Gastrocnemius medialis (tissue), 4 donors: ENCODE data around the gene TRA2B. TPM values are rescaled to one million over a fixed set of nuclear protein-coding genes. Genes with fewer than 3 reads are reported as not detected.
A peak's percentile ranks its signal among the peaks of the same experiment; 100 is the strongest.
"Not testable (repeated sequence)": the region's sequence is repeated elsewhere in the genome, so short reads cannot be mapped to it uniquely, and the experiment has no call there.

Experiments used
- ATAC-seq, 2 donors: fragments of 150-250 bp; one replicate each; pipeline ENCODE4 v1.9.1; 2016
- DNase-seq, 2 donors: peaks; one replicate each; pipeline ENCODE4 v3.0.0-alpha.2; 2019
- H3K27ac ChIP-seq, 4 donors: fragments of 200-600 bp; sonication (generic); 1 replicate in 1 of 4; 2 replicates in 3 of 4; pipeline ENCODE4 v1.5.1; 2016 to 2018; ENCODE audit warnings: mild to moderate bottlenecking in 2 of 4, moderate library complexity in 1 of 4
- H3K27me3 ChIP-seq, 3 donors: fragments of 200-600 bp; sonication (generic) in 2 of 3; 1 replicate in 1 of 3; 2 replicates in 2 of 3; pipeline versions ENCODE4 v1.5.1 to v1.6.0; 2016 to 2019; ENCODE audit warnings: mild to moderate bottlenecking in 1 of 3, moderate library complexity in 1 of 3
- H3K36me3 ChIP-seq, 2 donors: fragments of 200-600 bp; sonication (generic) in 1 of 2; one replicate each; pipeline ENCODE4 v1.5.1; 2017 to 2018
- H3K4me1 ChIP-seq, 2 donors: fragments of 200-600 bp; sonication (generic) in 1 of 2; one replicate each; pipeline ENCODE4 v1.5.1; 2016 to 2017; ENCODE audit warnings: mild to moderate bottlenecking in 2 of 2
- H3K4me3 ChIP-seq, 4 donors: fragments of 200-600 bp; sonication (generic) in 3 of 4; 1 replicate in 1 of 4; 2 replicates in 3 of 4; pipeline ENCODE4 v1.5.1; 2016 to 2019; ENCODE audit warnings: mild to moderate bottlenecking in 2 of 4
- H3K9me3 ChIP-seq, 3 donors: fragments of 200-600 bp; sonication (generic) in 2 of 3; 1 replicate in 1 of 3; 2 replicates in 2 of 3; pipeline ENCODE4 v1.5.1; 2016 to 2019
- CTCF ChIP-seq, 5 experiments: fragments of 450-650 bp in 3 of 5; fragments of 200-600 bp in 2 of 5; sonication (generic) in 2 of 5; IDR thresholded peaks in 4 of 5; conservative IDR thresholded peaks in 1 of 5; 1 replicate in 4 of 5; 2 replicates in 1 of 5; pipeline ENCODE4 v1.5.1; 2016 to 2019; ENCODE audit warnings: antibody characterized with exemption in 5 of 5, mild to moderate bottlenecking in 3 of 5, moderate library complexity in 3 of 5
- POLR2A ChIP-seq, 2 donors: fragments of 450-650 bp; IDR thresholded peaks; one replicate each; pipeline ENCODE4 v1.6.1; 2017; ENCODE audit warnings: antibody characterized with exemption in 2 of 2, mild to moderate bottlenecking in 2 of 2, moderate library complexity in 2 of 2
- in situ Hi-C, 4 donors: fragments of 200-750 bp; cut with MboI; loops; one replicate each; pipeline versions ENCODE4 v1.15.0 to v1.8.0; 2017; ENCODE audit warnings: low sequenced_read_pairs in 4 of 4
- intact Hi-C: fragments of 100-400 bp; cut with DNase I; formaldehyde crosslinking; loops from one replicate; pipeline ENCODE4 v1.15.1; 2023; ENCODE audit warnings: low total_unique reads
- total RNA-seq, 4 donors: library from RNA; depleted of rRNA; stranded (reverse); fragments of >200 nt; gene quantifications; one replicate each; pipeline versions ENCODE4 v1.1.0 to v1.2.3, GENCODE V29; 2016

TRA2B gene
- total RNA-seq, 4 donors from 2014 or later = 57.5 to 234 (median 65.1) TPM

- Histone ChIP-seq H3K4me1 (peaks cover 2 to 5% of the 10 kb centered on the region in 2 donors), H3K27me3 (no peaks in the 10 kb centered on the region), H3K27ac (peak overlapping the region in 2 of 4 donors; percentile 6 to 36), H3K4me3 (no peak overlapping the region), H3K9me3 (no peaks in the 10 kb centered on the region), H3K36me3 (peaks cover 0 to 63% of the 10 kb centered on the region in 2 donors)
- DNase-seq (no peak), ATAC-seq (no peak)
- in situ Hi-C loops (no loop called here), intact Hi-C loops (no loop called here)
- TF ChIP-seq CTCF (IDR thresholded peaks at IDR 0.05 in 4 of 5, conservative IDR thresholded peaks at IDR 0.05 in 1 of 5) = no peak
Measured at GRCh38 chr3:185915642-185916041, 22.2 kb downstream of the TRA2B start.

DNA sequence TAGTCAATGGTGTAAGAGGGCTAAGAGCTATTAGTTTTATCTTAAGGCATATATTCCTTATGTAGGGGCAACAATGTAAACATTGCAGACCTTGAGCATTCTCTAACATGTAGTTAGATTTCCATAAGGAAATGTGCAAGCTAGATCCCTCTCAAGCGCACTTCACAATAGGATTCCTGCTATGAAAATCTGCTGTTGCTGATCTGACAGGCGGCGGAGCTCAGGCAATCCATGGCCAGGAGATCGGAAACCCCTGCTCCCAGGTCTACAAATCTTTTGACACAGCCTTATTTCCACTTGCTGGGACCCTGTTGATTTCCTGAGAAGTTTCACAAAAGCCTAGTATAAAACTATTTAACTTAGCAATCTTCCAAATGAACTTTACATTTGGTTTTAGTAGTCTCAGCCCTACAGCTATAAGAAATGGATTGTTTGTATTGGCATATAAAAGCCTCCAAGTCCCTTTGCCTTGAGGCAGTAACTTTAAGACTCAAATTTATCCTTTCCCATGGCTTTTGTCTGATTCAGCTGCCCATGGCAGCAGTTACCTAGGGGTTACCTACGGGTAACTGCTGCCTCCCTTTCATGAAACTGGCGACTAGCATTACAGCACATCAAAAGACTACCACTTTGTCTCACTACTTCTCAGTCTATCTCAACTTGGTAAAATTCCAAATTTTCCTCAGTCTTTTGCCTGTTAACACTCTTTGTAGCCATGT is 22.7 kb downstream of the TRA2B start:
- no peaks in the 10 kb centered on the region for H3K27me3 ChIP-seq
- intact Hi-C loops = no loop called here
- no peak for TF ChIP-seq POLR2A (IDR thresholded peaks at IDR 0.05)
- TF ChIP-seq CTCF (IDR thresholded peaks at IDR 0.05 in 4 of 5, conservative IDR thresholded peaks at IDR 0.05 in 1 of 5) = no peak
- H3K27ac ChIP-seq = peak overlapping the region in 3 of 4 donors; percentile 6 to 58 (median 6)
- peaks cover 2 to 5% of the 10 kb centered on the region in 2 donors for H3K4me1 ChIP-seq
- H3K36me3 ChIP-seq = peaks cover 0 to 57% of the 10 kb centered on the region in 2 donors
- H3K9me3 ChIP-seq = no peaks in the 10 kb centered on the region
- no peak for DNase-seq
- ATAC-seq = no peak
- H3K4me3 ChIP-seq = no peak overlapping the region
- in situ Hi-C loops = no loop called here

GRCh38 chr3:185912929-185913901 is 24.6 kb downstream of the TRA2B start:
- Histone ChIP-seq H3K9me3 (no peaks in the 10 kb centered on the region), H3K36me3 (peaks cover 0 to 38% of the 10 kb centered on the region in 2 donors), H3K4me3 (no peak overlapping the region), H3K27me3 (no peaks in the 10 kb centered on the region), H3K4me1 (peaks cover 2 to 5% of the 10 kb centered on the region in 2 donors), H3K27ac (peak overlapping the region in 1 of 4 donors; percentile 58)
- DNase-seq = no peak
- in situ Hi-C loops (no loop called here), intact Hi-C loops (no loop called here)
- TF ChIP-seq CTCF (IDR thresholded peaks at IDR 0.05 in 4 of 5, conservative IDR thresholded peaks at IDR 0.05 in 1 of 5) (no peak), POLR2A (IDR thresholded peaks at IDR 0.05) (no peak)
- no peak for ATAC-seq

GRCh38 chr3:185912512-185912911 is 25.3 kb downstream of the TRA2B start:
- H3K36me3 ChIP-seq = peaks cover 0 to 31% of the 10 kb centered on the region in 2 donors
- peaks cover 2 to 5% of the 10 kb centered on the region in 2 donors for H3K4me1 ChIP-seq
- no peak overlapping the region for H3K4me3 ChIP-seq
- intact Hi-C loops = no loop called here
- H3K27me3 ChIP-seq = no peaks in the 10 kb centered on the region
- no peaks in the 10 kb centered on the region for H3K9me3 ChIP-seq
- in situ Hi-C loops = no loop called here
- DNase-seq (no peak), ATAC-seq (no peak)
- H3K27ac ChIP-seq = peak overlapping the region in 1 of 4 donors; percentile 6
- TF ChIP-seq CTCF (IDR thresholded peaks at IDR 0.05 in 4 of 5, conservative IDR thresholded peaks at IDR 0.05 in 1 of 5) (no peak), POLR2A (IDR thresholded peaks at IDR 0.05) (no peak)

- H3K4me3 ChIP-seq, in situ Hi-C loops: not testable (repeated sequence)
Measured at GRCh38 chr3:185911076-185911448, 26.8 kb downstream of the TRA2B start.

DNA sequence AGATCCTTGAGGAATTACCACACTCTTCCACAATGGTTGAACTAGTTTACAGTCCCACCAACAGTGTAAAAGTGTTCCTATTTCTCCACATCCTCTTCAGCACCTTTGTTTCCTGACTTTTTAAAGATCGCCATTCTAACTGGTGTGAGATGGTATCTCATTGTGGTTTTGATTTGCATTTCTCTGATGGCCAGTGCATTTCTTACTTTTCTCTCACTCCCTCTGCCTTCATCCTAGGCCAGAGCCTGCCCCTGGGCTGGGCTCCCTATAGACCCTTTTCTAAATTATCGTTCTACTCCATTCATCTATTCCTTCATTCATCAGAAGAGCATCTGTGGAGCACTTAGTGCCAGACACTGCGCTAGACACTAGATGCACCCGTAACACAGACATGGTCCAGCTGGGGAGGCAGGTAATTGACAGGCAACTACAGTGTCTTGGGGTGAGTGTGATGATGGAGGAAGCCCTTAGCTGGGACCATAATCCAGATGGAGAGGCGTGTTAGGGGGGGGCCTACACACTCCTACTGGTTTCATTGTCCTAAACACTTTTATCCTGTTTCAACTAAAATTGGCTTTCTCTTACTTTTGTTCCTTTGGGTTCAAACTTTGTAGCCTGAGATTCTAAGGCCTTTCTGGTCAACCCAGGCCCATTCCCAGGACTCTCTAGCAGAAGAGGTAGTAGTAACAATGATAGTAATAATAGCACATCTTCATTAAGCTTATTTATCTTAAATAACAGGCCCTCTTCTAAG is 27.3 kb downstream of the TRA2B start:
- H3K9me3 ChIP-seq, intact Hi-C loops, H3K27me3 ChIP-seq, DNase-seq, in situ Hi-C loops, H3K4me1 ChIP-seq, H3K4me3 ChIP-seq: not testable (repeated sequence)
- ATAC-seq = peak in 1 of 2 donors; percentile 26
- Histone ChIP-seq H3K27ac (peak overlapping the region in 2 of 4 donors; percentile 33 to 42), H3K36me3 (peaks cover 0 to 11% of the 10 kb centered on the region in 2 donors)

More at GRCh38 chr3:185911076-185911448, 26.8 kb downstream of the TRA2B start:
- peak; percentile 69 to 76 for ATAC-seq
- H3K27me3 ChIP-seq, H3K9me3 ChIP-seq, H3K4me1 ChIP-seq, intact Hi-C loops: not testable (repeated sequence)
- peak overlapping the region in 2 of 4 donors; percentile 33 to 42 for H3K27ac ChIP-seq
- DNase-seq = peak in 1 of 2 donors; percentile 33
- peaks cover 0 to 17% of the 10 kb centered on the region in 2 donors for H3K36me3 ChIP-seq

DNA sequence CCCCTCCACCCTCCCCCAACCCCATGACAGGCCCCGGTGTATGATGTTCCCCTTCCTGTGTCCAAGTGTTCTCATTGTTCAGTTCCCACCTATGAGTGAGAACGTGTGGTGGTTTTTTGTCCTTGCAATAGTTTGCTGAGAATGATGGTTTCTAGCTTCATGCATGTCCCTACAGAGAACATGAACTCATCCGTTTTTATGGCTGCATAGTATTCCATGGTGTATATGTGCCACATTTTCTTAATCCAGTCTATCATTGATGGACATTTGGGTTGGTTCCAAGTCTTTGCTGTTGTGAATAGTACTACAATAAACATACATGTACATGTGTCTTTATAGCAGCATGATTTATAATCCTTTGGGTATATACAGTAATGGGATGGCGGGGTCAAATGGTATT is 27.9 kb downstream of the TRA2B start:
- ATAC-seq, intact Hi-C loops, H3K4me3 ChIP-seq, in situ Hi-C loops, DNase-seq, H3K27me3 ChIP-seq, H3K4me1 ChIP-seq, H3K9me3 ChIP-seq, H3K27ac ChIP-seq: not testable (repeated sequence)
- H3K36me3 ChIP-seq = peaks cover 0 to 10% of the 10 kb centered on the region in 2 donors
